Stomach (tissue), 4 donors: ENCODE data around the gene XRCC2.

Source experiments
- EP300 ChIP-seq: sonication (generic); formaldehyde crosslinking; IDR thresholded peaks from one replicate; pipeline ENCODE4 v1.6.1; 2017; ENCODE audit warnings: antibody characterized with exemption
- POLR2AphosphoS5 ChIP-seq, 3 donors: sonication (generic); formaldehyde crosslinking; IDR thresholded peaks; one replicate each; pipeline ENCODE4 v1.6.1; 2016; ENCODE audit warnings: antibody characterized with exemption in 3 of 3
- TF ChIP-seq, protein P1 (sequence below), 7 experiments: fragments of 450-650 bp in 4 of 7; fragments of 200-600 bp in 3 of 7; sonication (generic) in 3 of 7; IDR thresholded peaks; one replicate each; pipeline ENCODE4 v1.5.1; 2016 to 2019; ENCODE audit warnings: antibody characterized with exemption in 7 of 7, control low read depth in 2 of 7, mild to moderate bottlenecking in 1 of 7

DNA sequence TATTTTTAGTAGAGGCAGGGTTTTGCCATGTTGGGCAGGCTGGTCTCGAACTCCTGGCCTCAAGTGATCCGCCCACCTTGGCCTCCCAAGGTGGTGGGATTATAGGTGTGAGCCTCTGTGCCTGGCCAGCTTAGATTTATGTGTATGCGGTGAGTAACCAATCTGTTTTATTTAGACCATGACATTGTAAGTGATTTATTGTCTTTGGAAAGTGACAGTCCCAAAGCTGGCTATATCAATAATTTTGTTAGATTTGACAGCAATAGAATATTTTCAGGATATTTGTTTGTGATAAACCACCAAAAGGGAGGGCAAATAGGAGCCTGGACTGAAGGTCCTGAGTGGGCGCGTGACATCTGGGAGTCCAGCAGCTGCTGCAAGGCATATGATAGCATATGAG lies 75.7 kb downstream of the XRCC2 start:
- TF ChIP-seq, protein P1, sequence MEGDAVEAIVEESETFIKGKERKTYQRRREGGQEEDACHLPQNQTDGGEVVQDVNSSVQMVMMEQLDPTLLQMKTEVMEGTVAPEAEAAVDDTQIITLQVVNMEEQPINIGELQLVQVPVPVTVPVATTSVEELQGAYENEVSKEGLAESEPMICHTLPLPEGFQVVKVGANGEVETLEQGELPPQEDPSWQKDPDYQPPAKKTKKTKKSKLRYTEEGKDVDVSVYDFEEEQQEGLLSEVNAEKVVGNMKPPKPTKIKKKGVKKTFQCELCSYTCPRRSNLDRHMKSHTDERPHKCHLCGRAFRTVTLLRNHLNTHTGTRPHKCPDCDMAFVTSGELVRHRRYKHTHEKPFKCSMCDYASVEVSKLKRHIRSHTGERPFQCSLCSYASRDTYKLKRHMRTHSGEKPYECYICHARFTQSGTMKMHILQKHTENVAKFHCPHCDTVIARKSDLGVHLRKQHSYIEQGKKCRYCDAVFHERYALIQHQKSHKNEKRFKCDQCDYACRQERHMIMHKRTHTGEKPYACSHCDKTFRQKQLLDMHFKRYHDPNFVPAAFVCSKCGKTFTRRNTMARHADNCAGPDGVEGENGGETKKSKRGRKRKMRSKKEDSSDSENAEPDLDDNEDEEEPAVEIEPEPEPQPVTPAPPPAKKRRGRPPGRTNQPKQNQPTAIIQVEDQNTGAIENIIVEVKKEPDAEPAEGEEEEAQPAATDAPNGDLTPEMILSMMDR (IDR thresholded peaks at IDR 0.05): no peak
- TF ChIP-seq POLR2AphosphoS5 (IDR thresholded peaks at IDR 0.05): no peak
- no peak for TF ChIP-seq EP300
